H1 (cell line): ENCODE measurements around the gene DPP10. TPM values are rescaled to one million over a fixed set of nuclear protein-coding genes. Genes with fewer than 3 reads are reported as not detected.

Experiments used
- CTCF ChIA-PET: fragments of 300-600 bp; sonication (Branson Sonifier 250); formaldehyde crosslinking; loops from one replicate; lab custom pipeline; 2021; ENCODE audit not compliant: partially characterized antibody; lab: Charles Lee
- POLR2A ChIA-PET: fragments of 300-600 bp; sonication (Branson Sonifier 250); formaldehyde crosslinking; loops from one replicate; lab custom pipeline; 2021; ENCODE audit warnings: inconsistent platforms; ENCODE audit not compliant: partially characterized antibody; lab: Charles Lee
- DNase-seq, 2 experiments: peaks; one replicate each; pipeline versions ENCODE4 v3.0.0 to v3.0.0-alpha.2; 2010 to 2022; ENCODE audit warnings: low spot score in 2 of 2, low read depth in 1 of 2, mixed read lengths in 1 of 2
- FAIRE-seq: peaks from 2 replicates; lab custom pipeline; 2011; peaks lifted over from hg19 to GRCh38; lab: Jason Lieb, UNC
- H2AFZ ChIP-seq: 2 replicates; pipeline ENCODE4 v1.8.1; 2012; ENCODE audit warnings: low read length, inconsistent platforms
- H2AK5ac ChIP-seq: 2 replicates; pipeline ENCODE4 v1.6.1; 2013; ENCODE audit warnings: low read depth, low read length
- H2BK120ac ChIP-seq: replicated peaks from 2 replicates; pipeline ENCODE3; 2013; ENCODE audit warnings: low read depth, low read length, inconsistent platforms
- H2BK12ac ChIP-seq: 2 replicates; pipeline ENCODE4 v1.6.1; 2013; ENCODE audit warnings: low read depth, low read length
- H2BK15ac ChIP-seq: 2 replicates; pipeline ENCODE4 v1.6.1; 2013; ENCODE audit warnings: low read length
- H2BK20ac ChIP-seq: 2 replicates; pipeline ENCODE4 v1.6.1; 2013; ENCODE audit warnings: low read length
- H2BK5ac ChIP-seq: 2 replicates; pipeline ENCODE4 v1.6.1; 2013; ENCODE audit warnings: low read depth, low read length
- H3K14ac ChIP-seq: 2 replicates; pipeline ENCODE4 v1.6.1; 2013; ENCODE audit warnings: inconsistent platforms; ENCODE audit not compliant: insufficient read length
- H3K18ac ChIP-seq: 2 replicates; pipeline ENCODE4 v1.6.1; 2013; ENCODE audit warnings: low read length; ENCODE audit errors: extremely low read depth
- H3K23ac ChIP-seq: 2 replicates; pipeline ENCODE4 v1.6.1; 2013; ENCODE audit warnings: inconsistent platforms; ENCODE audit not compliant: insufficient read length
- H3K23me2 ChIP-seq: 2 replicates; pipeline ENCODE4 v1.6.1; 2013; ENCODE audit warnings: low read depth, low read length
- H3K27ac ChIP-seq: 2 replicates; pipeline ENCODE4 v1.6.1; 2011; ENCODE audit warnings: low read depth, low read length, inconsistent platforms
- H3K27me3 ChIP-seq, 4 experiments: replicated peaks in 1 of 4; 1 replicate in 1 of 4; 2 replicates in 3 of 4; pipeline versions ENCODE4 v1.6.1 to v1.8.1; 2011 to 2013; ENCODE audit warnings: low read length in 3 of 4, mild to moderate bottlenecking in 3 of 4, inconsistent platforms in 2 of 4, mixed read lengths in 2 of 4, moderate library complexity in 1 of 4; ENCODE audit not compliant: control insufficient read depth in 3 of 4, insufficient read depth in 3 of 4; ENCODE audit errors: extremely low read depth in 1 of 4
- H3K36me3 ChIP-seq, 4 experiments: 2 replicates each; pipeline versions ENCODE4 v1.6.1 to v1.8.1; 2011 to 2013; ENCODE audit warnings: mild to moderate bottlenecking in 4 of 4, low read length in 3 of 4, moderate library complexity in 2 of 4, control low read depth in 1 of 4, inconsistent platforms in 1 of 4; ENCODE audit not compliant: insufficient read depth in 4 of 4, control insufficient read depth in 2 of 4
- H3K4ac ChIP-seq: replicated peaks from 2 replicates; pipeline ENCODE3; 2013; ENCODE audit warnings: low read length, low read depth, mixed read lengths, inconsistent platforms; ENCODE audit not compliant: insufficient read length
- H3K4me1 ChIP-seq, 4 experiments: replicated peaks in 1 of 4; 1 replicate in 1 of 4; 2 replicates in 3 of 4; pipeline versions ENCODE4 v1.6.1 to v1.8.1; 2011 to 2013; ENCODE audit warnings: low read length in 3 of 4, inconsistent platforms in 2 of 4, mixed read lengths in 1 of 4; ENCODE audit not compliant: insufficient read depth in 4 of 4, control insufficient read depth in 3 of 4
- H3K4me2 ChIP-seq, 2 experiments: 2 replicates each; pipeline versions ENCODE4 v1.6.1 to v1.8.1; 2011 to 2013; ENCODE audit warnings: low read depth in 2 of 2, low read length in 2 of 2, control low read depth in 1 of 2, inconsistent platforms in 1 of 2, mild to moderate bottlenecking in 1 of 2; ENCODE audit not compliant: insufficient read depth in 1 of 2
- H3K4me3 ChIP-seq, 4 experiments: fragments of 200-600, 300-600 bp in 1 of 4; sonication (generic), shearing (Covaris generic), sonication (Bioruptor Twin) in 1 of 4; 2 replicates each; pipeline versions ENCODE4 v1.5.1 to v1.8.1; 2011 to 2016; ENCODE audit warnings: low read length in 4 of 4, low read depth in 3 of 4, control low read depth in 2 of 4, inconsistent platforms in 2 of 4, mild to moderate bottlenecking in 2 of 4, mixed read lengths in 1 of 4, moderate library complexity in 1 of 4; ENCODE audit not compliant: insufficient read depth in 2 of 4; ENCODE audit errors: extremely low read depth in 1 of 4
- H3K56ac ChIP-seq: replicated peaks from 2 replicates; pipeline ENCODE3; 2013; ENCODE audit warnings: low read depth, mild to moderate bottlenecking, mixed read lengths, low read length, inconsistent platforms; ENCODE audit not compliant: insufficient read length
- H3K79me1 ChIP-seq: 2 replicates; pipeline ENCODE4 v1.6.1; 2013; ENCODE audit warnings: low read depth, low read length, control low read depth
- H3K79me2 ChIP-seq, 2 experiments: 2 replicates each; pipeline versions ENCODE4 v1.6.1 to v1.8.1; 2012 to 2013; ENCODE audit warnings: low read length in 2 of 2, mild to moderate bottlenecking in 2 of 2, inconsistent platforms in 1 of 2; ENCODE audit not compliant: insufficient read depth in 2 of 2, control insufficient read depth in 1 of 2
- H3K9ac ChIP-seq, 4 experiments: replicated peaks in 1 of 4; 1 replicate in 1 of 4; 2 replicates in 3 of 4; pipeline versions ENCODE4 v1.6.1 to v1.8.1; 2011 to 2013; ENCODE audit warnings: low read depth in 3 of 4, low read length in 3 of 4, control low read depth in 2 of 4, mild to moderate bottlenecking in 2 of 4, moderate library complexity in 2 of 4, inconsistent platforms in 1 of 4; ENCODE audit errors: extremely low read depth in 1 of 4
- H3K9me3 ChIP-seq, 2 experiments: 2 replicates each; pipeline versions ENCODE4 v1.6.1 to v1.8.1; 2012 to 2013; ENCODE audit warnings: mild to moderate bottlenecking in 2 of 2, moderate library complexity in 2 of 2, control low read depth in 1 of 2, inconsistent platforms in 1 of 2, low read depth in 1 of 2, low read length in 1 of 2, mixed read lengths in 1 of 2; ENCODE audit not compliant: insufficient read depth in 2 of 2
- H4K20me1 ChIP-seq, 2 experiments: replicated peaks in 1 of 2; 2 replicates each; pipeline versions ENCODE3 to v1.8.1; 2011 to 2013; ENCODE audit warnings: inconsistent platforms in 2 of 2, low read length in 2 of 2, mild to moderate bottlenecking in 1 of 2; ENCODE audit not compliant: insufficient read depth in 2 of 2, control insufficient read depth in 1 of 2
- H4K5ac ChIP-seq: 2 replicates; pipeline ENCODE4 v1.6.1; 2013; ENCODE audit warnings: low read length, low read depth, mixed read lengths, inconsistent platforms; ENCODE audit not compliant: insufficient read length
- H4K8ac ChIP-seq: 2 replicates; pipeline ENCODE4 v1.8.0; 2013; ENCODE audit warnings: mild to moderate bottlenecking, moderate library complexity, low read length, inconsistent platforms; ENCODE audit not compliant: insufficient read depth; ENCODE audit errors: extremely low read depth
- H4K91ac ChIP-seq: replicated peaks from 2 replicates; pipeline ENCODE3; 2013; ENCODE audit warnings: low read length, mixed read lengths, inconsistent platforms; ENCODE audit not compliant: insufficient read length
- CBX8 ChIP-seq: fragments of 300-800, 300-1000 bp; sonication (generic); IDR thresholded peaks from 2 replicates; pipeline ENCODE4 v1.7.1; 2016; ENCODE audit warnings: low read depth, low read length, borderline replicate concordance
- CTCF ChIP-seq, 3 experiments: IDR thresholded peaks; 1 replicate in 2 of 3; 2 replicates in 1 of 3; pipeline versions ENCODE4 v1.5.1 to v1.6.1; 2011; ENCODE audit warnings: low read length in 3 of 3, mild to moderate bottlenecking in 3 of 3, inconsistent platforms in 2 of 3, low read depth in 1 of 3, moderate library complexity in 1 of 3; ENCODE audit not compliant: insufficient read depth in 1 of 3; ENCODE audit errors: control extremely low read depth in 1 of 3
- EP300 ChIP-seq, 2 experiments: IDR thresholded peaks; 1 replicate in 1 of 2; 2 replicates in 1 of 2; pipeline ENCODE4 v1.6.1; 2011 to 2012; ENCODE audit warnings: low read depth in 2 of 2, low read length in 2 of 2, mild to moderate bottlenecking in 2 of 2, borderline replicate concordance in 1 of 2, inconsistent platforms in 1 of 2, moderate library complexity in 1 of 2
- FOSL1 ChIP-seq: IDR thresholded peaks from 2 replicates; pipeline ENCODE4 v1.6.1; 2011; ENCODE audit warnings: mild to moderate bottlenecking, low read depth, low read length, moderate library complexity; ENCODE audit not compliant: insufficient read depth
- JUN ChIP-seq: IDR thresholded peaks from 2 replicates; pipeline ENCODE4 v1.6.1; 2011; ENCODE audit warnings: low read depth, mild to moderate bottlenecking, improper control_type of control experiment, low read length
- JUND ChIP-seq: IDR thresholded peaks from 2 replicates; pipeline ENCODE4 v1.6.1; 2011; ENCODE audit warnings: mild to moderate bottlenecking, improper control_type of control experiment, low read length
- NRF1 ChIP-seq: IDR thresholded peaks from 2 replicates; pipeline ENCODE4 v1.6.1; 2011; ENCODE audit warnings: mild to moderate bottlenecking, low read depth, low read length, improper control_type of control experiment
- RNF2 ChIP-seq: fragments of 200-900, 300-1000 bp; sonication (generic); IDR thresholded peaks from 2 replicates; pipeline ENCODE4 v1.7.1; 2016; ENCODE audit warnings: borderline replicate concordance, low read depth, mild to moderate bottlenecking, antibody characterized with exemption, low read length; ENCODE audit not compliant: poor library complexity, severe bottlenecking; ENCODE audit errors: missing control alignments
- SRF ChIP-seq: IDR thresholded peaks from 2 replicates; pipeline ENCODE4 v1.6.1; 2011; ENCODE audit warnings: mild to moderate bottlenecking, low read depth, low read length, moderate library complexity
- USF2 ChIP-seq: IDR thresholded peaks from 2 replicates; pipeline ENCODE4 v1.6.1; 2011; ENCODE audit warnings: low read length, improper control_type of control experiment
- WGBS, 2 experiments: shearing (Covaris generic) in 1 of 2; methylation state at CpG; one replicate each; pipeline versions ENCODE4 v1.1.6 to v1.1.7; 2013 to 2015; ENCODE audit warnings: low lambda C conversion rate in 2 of 2, mixed read lengths in 2 of 2, inconsistent platforms in 1 of 2, low coverage in 1 of 2, missing lambda C conversion rate in 1 of 2; ENCODE audit not compliant: insufficient replicate concordance in 2 of 2, insufficient coverage in 1 of 2, insufficient read length in 1 of 2; ENCODE audit errors: extremely low coverage in 1 of 2, missing lambda C conversion rate in 1 of 2; 5-methylcytosine and 5-hydroxymethylcytosine counted together
- polyA plus RNA-seq, 7 experiments: library from polyadenylated mRNA; depleted of rRNA in 3 of 7; stranded (reverse) in 5 of 7; unstranded in 2 of 7; fragments of >200 nt in 5 of 7; fragments of 200-250 nt in 2 of 7; gene quantifications; 1 replicate in 5 of 7; 2 replicates in 1 of 7; 4 replicates in 1 of 7; pipeline versions ENCODE4 v1.2.1 to v1.2.3, GENCODE V29; 2011 to 2013; ENCODE audit warnings: missing spikeins in 2 of 7, mixed read lengths in 2 of 7
- total RNA-seq: library from RNA; stranded (reverse); fragmentation: NEBNext Ultra II Directional; extraction: Animal tissue kit (Norgen Biotek cat#: 25700); gene quantifications from 2 replicates; pipeline ENCODE4 v1.2.1, GENCODE V29; 2021

Gene DPP10
- total and polyA plus RNA-seq, 2 of the 8 experiments (the other 6 are each of a cell fraction or from before 2014, with no cell fraction given): 3.3 to 7.2 TPM

GRCh38 chr2:114786901-114787300, 344.5 kb downstream of the DPP10 start:
- DNase-seq: no peak
- no peak overlapping the region for H2BK5ac ChIP-seq
- no peak overlapping the region for H3K4me2 ChIP-seq
- ChIA-PET POLR2A (no interaction called here), CTCF (no interaction called here)
- H2AFZ ChIP-seq: no peak overlapping the region
- H4K91ac ChIP-seq: no peak overlapping the region
- no peaks in the 10 kb centered on the region for H3K79me1 ChIP-seq
- peaks cover 0 to 7% (median 3%) of the 10 kb centered on the region in 4 experiments; a peak in 4 of 7 replicates for H3K4me1 ChIP-seq
- H3K23me2 ChIP-seq: no peaks in the 10 kb centered on the region; the same call in 1 of the 2 replicates
- no peak overlapping the region for H3K56ac ChIP-seq
- H3K14ac ChIP-seq: no peak overlapping the region
- H3K23ac ChIP-seq: no peak overlapping the region
- no peaks in the 10 kb centered on the region for H4K20me1 ChIP-seq
- no peak overlapping the region for H4K8ac ChIP-seq
- H3K79me2 ChIP-seq: no peaks in the 10 kb centered on the region
- no peak overlapping the region for H2BK12ac ChIP-seq
- no peaks in the 10 kb centered on the region for H3K9me3 ChIP-seq
- no peak overlapping the region for H4K5ac ChIP-seq
- no peak overlapping the region for H3K4me3 ChIP-seq
- H3K4ac ChIP-seq: no peak overlapping the region
- no peaks in the 10 kb centered on the region for H3K36me3 ChIP-seq
- no peak overlapping the region for H2BK120ac ChIP-seq
- H2AK5ac ChIP-seq: no peak overlapping the region
- H3K18ac ChIP-seq: no peak overlapping the region
- no peak overlapping the region for H3K9ac ChIP-seq
- H3K27ac ChIP-seq: no peak overlapping the region
- WGBS, 2 experiments: 89% methylated on average over 5 of the region's 5 CpGs; no CpG with 5 or more reads in 1 of the 2 experiments
- no peak for FAIRE-seq
- no peak overlapping the region for H2BK15ac ChIP-seq
- no peak overlapping the region for H2BK20ac ChIP-seq
- H3K27me3 ChIP-seq: no peaks in the 10 kb centered on the region
- TF ChIP-seq SRF: no peak
- no peak for TF ChIP-seq CTCF (IDR thresholded peaks at IDR 0.05; ENCODE audit: control extremely low read depth in 1 of 3, insufficient read depth in 1 of 3, low read depth in 1 of 3, low read length in 3 of 3)
- TF ChIP-seq USF2: no peak
- TF ChIP-seq NRF1: no peak
- TF ChIP-seq CBX8: no peak
- TF ChIP-seq FOSL1: no peak
- no peak for TF ChIP-seq JUN
- no peak for TF ChIP-seq RNF2
- no peak for TF ChIP-seq JUND
- TF ChIP-seq EP300 (IDR thresholded peaks at IDR 0.05; ENCODE audit: borderline replicate concordance in 1 of 2, low read depth in 2 of 2, low read length in 2 of 2): no peak
